Gastrocnemius medialis (tissue), 4 donors: Measurements from ENCODE around the gene PPP3CA.

Source experiments
- POLR2A ChIP-seq, 2 donors: fragments of 450-650 bp; IDR thresholded peaks; one replicate each; pipeline ENCODE4 v1.6.1; 2017; ENCODE audit warnings: antibody characterized with exemption in 2 of 2, mild to moderate bottlenecking in 2 of 2, moderate library complexity in 2 of 2
- TF ChIP-seq, protein P1 (sequence below), 5 experiments: fragments of 450-650 bp in 3 of 5; fragments of 200-600 bp in 2 of 5; sonication (generic) in 2 of 5; IDR thresholded peaks in 4 of 5; conservative IDR thresholded peaks in 1 of 5; 1 replicate in 4 of 5; 2 replicates in 1 of 5; pipeline ENCODE4 v1.5.1; 2016 to 2019; ENCODE audit warnings: antibody characterized with exemption in 5 of 5, mild to moderate bottlenecking in 3 of 5, moderate library complexity in 3 of 5

DNA sequence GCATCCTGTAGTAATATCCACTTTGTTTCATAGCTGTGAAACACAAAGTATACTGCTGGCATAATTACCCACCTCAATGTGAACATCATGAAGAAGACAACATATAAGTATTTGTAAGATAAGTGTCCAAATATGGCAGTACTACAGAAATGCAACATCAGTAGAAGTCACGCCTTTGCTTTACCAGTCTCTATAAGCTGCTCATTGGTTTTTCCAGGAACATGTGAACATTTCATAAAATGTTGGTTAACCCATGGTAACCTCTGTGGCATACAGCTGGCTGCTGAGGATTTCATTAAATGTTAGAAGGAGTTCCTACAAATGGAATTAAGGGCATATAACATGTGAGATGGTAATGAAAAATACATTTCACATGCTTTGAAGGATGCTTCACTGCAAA lies 77.6 kb downstream of the PPP3CA start:
- TF ChIP-seq, protein P1, sequence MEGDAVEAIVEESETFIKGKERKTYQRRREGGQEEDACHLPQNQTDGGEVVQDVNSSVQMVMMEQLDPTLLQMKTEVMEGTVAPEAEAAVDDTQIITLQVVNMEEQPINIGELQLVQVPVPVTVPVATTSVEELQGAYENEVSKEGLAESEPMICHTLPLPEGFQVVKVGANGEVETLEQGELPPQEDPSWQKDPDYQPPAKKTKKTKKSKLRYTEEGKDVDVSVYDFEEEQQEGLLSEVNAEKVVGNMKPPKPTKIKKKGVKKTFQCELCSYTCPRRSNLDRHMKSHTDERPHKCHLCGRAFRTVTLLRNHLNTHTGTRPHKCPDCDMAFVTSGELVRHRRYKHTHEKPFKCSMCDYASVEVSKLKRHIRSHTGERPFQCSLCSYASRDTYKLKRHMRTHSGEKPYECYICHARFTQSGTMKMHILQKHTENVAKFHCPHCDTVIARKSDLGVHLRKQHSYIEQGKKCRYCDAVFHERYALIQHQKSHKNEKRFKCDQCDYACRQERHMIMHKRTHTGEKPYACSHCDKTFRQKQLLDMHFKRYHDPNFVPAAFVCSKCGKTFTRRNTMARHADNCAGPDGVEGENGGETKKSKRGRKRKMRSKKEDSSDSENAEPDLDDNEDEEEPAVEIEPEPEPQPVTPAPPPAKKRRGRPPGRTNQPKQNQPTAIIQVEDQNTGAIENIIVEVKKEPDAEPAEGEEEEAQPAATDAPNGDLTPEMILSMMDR (IDR thresholded peaks at IDR 0.05 in 4 of 5, conservative IDR thresholded peaks at IDR 0.05 in 1 of 5) = no peak
- no peak for TF ChIP-seq POLR2A (IDR thresholded peaks at IDR 0.05)
